LNCaP clone FGC (cell line): Measurements from ENCODE around the gene NCEH1.
A peak's percentile ranks its signal among the peaks of the same experiment; 100 is the strongest.
"Not testable (repeated sequence)": the region's sequence is repeated elsewhere in the genome, so short reads cannot be mapped to it uniquely, and the experiment has no call there.

Source experiments
- DNase-seq: peaks from one replicate; pipeline ENCODE4 v3.0.0-alpha.2; 2011; ENCODE audit warnings: low read depth
- H3K4me3 ChIP-seq: 2 replicates; pipeline ENCODE4 v1.5.1; 2011; ENCODE audit warnings: mild to moderate bottlenecking, low read depth, low read length, control low read depth
- TF ChIP-seq, protein P1 (sequence below): IDR thresholded peaks from 2 replicates; pipeline ENCODE4 v1.5.1; 2012; ENCODE audit warnings: mild to moderate bottlenecking; ENCODE audit not compliant: control insufficient read depth, insufficient read depth; ENCODE audit errors: extremely low read depth

NCEH1 gene, protein sequence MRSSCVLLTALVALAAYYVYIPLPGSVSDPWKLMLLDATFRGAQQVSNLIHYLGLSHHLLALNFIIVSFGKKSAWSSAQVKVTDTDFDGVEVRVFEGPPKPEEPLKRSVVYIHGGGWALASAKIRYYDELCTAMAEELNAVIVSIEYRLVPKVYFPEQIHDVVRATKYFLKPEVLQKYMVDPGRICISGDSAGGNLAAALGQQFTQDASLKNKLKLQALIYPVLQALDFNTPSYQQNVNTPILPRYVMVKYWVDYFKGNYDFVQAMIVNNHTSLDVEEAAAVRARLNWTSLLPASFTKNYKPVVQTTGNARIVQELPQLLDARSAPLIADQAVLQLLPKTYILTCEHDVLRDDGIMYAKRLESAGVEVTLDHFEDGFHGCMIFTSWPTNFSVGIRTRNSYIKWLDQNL

DNA sequence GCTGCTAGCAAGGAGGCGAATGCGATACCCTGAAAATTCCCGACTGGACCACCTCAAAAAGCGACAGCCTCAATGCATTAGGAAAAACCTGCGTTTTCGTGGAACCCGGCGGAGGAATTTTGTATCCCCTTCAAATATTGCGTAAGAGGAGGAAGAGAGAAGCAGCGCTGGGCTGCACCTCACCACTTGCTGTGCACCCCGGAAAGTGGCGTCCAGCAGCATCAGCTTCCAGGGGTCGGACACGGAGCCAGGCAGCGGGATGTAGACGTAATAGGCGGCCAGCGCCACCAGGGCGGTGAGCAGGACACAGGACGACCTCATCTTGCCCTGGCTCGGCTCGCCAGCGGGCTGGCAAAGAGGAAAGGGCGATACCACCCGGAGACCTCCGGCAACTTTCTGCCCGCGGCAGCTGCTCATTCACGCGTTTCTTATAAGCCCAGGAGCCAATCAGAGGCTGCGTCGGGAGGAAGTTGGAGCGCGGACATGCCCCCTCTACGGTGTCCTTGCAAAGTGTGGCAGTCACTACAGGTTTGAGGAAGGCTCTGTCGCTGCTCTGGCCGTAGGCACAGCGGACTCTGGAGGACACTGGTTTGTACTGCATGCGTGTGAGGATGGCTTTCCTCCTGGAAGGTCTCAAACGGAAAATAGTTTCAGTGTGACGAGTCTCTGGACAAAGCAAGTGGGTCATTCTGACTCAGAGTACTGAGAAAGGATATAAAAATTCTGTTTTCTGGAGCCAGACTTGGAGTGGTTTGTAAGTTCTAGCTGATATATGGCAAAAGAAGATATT is at the start of gene NCEH1:
Gene NCEH1, minus strand, starts transcription at position 404 of the 790 bp plus-strand sequence. Its CDS starts 83 bp downstream, at position 321.
- TF ChIP-seq, protein P1, sequence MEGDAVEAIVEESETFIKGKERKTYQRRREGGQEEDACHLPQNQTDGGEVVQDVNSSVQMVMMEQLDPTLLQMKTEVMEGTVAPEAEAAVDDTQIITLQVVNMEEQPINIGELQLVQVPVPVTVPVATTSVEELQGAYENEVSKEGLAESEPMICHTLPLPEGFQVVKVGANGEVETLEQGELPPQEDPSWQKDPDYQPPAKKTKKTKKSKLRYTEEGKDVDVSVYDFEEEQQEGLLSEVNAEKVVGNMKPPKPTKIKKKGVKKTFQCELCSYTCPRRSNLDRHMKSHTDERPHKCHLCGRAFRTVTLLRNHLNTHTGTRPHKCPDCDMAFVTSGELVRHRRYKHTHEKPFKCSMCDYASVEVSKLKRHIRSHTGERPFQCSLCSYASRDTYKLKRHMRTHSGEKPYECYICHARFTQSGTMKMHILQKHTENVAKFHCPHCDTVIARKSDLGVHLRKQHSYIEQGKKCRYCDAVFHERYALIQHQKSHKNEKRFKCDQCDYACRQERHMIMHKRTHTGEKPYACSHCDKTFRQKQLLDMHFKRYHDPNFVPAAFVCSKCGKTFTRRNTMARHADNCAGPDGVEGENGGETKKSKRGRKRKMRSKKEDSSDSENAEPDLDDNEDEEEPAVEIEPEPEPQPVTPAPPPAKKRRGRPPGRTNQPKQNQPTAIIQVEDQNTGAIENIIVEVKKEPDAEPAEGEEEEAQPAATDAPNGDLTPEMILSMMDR: peak; percentile 98
- DNase-seq: peak; percentile 86
- H3K4me3 ChIP-seq: peak within 1 kb of the TSS; percentile 71

DNA sequence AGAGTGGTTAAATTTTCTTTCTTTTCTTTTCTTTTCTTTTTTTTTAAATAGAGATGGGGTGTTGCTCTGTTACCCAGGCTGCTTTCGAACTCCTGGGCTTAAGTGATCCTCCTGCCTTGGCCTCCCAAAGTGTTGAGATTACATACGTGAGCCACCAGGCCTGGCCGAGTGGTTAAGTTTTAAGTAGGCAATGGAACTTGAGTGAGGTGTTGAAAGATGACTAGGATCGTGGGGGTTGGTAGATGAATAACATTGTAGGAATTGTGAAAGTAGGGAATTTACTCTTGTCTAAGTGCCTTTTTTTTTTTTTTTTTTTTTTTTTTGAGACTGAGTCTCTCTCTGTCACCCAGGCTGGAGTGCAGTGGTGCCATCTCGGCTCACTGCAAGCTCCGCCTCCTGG is 49.5 kb upstream of the NCEH1 start:
- not testable (repeated sequence) for DNase-seq, H3K4me3 ChIP-seq

DNA sequence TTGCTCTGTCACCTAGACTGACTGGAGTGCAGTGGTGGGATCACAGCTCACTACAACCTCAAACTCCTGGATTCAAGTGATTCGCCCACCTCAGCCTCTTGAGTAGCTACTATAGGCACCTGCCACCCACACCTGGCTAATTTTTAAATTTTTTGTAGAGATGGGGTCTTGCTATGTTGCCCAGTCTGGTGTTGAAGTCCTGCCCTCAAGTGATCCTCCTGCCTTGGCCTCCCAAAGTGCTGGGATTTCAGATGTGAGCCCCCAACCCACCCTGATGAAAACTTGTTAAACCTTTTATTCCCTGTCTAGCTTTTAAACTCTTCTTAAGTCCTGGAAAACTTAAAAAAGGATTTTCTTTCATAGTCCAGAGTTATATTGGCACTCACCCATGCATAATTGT is 42.3 kb upstream of the NCEH1 start:
- H3K4me3 ChIP-seq: no peak overlapping the region
- DNase-seq: no peak
- TF ChIP-seq, protein P1: no peak

DNA sequence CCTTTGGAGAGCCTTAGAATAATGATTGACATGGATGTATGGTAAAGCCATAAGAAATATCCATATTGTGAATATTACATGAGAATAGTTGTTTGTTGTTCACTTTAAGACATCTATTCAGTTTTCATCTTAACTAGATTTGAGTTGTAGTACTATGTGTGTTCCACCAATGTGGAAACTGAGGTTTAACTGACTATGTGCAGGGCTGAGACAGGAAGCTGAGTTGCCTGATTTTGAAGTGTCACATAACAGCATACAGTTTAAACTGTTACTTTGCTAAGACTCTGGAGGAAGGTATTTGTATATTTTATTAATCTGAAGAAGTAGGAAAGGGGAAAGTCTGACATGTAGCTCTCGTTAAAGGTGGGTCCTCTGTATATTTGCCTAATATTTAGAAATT is 41.8 kb upstream of the NCEH1 start:
- H3K4me3 ChIP-seq: no peak overlapping the region
- TF ChIP-seq, protein P1: no peak
- DNase-seq: no peak

DNA sequence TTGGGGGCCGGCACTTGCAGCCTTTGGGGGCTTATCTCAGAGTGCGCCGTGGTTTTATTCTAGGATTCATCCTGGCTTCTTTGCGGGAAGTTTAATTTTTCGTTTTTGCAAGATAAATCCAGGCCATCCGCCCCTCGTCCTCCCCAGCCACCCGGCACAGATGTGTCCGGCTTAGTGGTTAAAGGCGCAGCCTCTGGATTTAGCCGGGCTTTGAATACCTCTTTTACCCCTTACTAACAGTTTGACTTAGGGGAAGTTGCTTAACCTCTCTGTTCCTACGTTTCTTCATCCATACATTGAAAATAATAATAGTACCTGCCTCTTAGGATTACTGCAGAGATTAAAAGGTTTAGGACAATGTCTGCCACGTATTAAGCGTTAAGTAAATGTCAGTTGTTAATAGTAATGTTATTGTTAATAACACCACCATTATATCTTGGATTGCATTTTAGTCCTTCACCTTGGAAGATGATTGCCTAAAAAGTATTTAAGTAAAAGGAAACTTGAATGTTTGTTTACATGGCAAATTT is 40.4 kb upstream of the NCEH1 start:
- DNase-seq: no peak
- TF ChIP-seq, protein P1: no peak
- H3K4me3 ChIP-seq: peak overlapping the region; percentile 93

DNA sequence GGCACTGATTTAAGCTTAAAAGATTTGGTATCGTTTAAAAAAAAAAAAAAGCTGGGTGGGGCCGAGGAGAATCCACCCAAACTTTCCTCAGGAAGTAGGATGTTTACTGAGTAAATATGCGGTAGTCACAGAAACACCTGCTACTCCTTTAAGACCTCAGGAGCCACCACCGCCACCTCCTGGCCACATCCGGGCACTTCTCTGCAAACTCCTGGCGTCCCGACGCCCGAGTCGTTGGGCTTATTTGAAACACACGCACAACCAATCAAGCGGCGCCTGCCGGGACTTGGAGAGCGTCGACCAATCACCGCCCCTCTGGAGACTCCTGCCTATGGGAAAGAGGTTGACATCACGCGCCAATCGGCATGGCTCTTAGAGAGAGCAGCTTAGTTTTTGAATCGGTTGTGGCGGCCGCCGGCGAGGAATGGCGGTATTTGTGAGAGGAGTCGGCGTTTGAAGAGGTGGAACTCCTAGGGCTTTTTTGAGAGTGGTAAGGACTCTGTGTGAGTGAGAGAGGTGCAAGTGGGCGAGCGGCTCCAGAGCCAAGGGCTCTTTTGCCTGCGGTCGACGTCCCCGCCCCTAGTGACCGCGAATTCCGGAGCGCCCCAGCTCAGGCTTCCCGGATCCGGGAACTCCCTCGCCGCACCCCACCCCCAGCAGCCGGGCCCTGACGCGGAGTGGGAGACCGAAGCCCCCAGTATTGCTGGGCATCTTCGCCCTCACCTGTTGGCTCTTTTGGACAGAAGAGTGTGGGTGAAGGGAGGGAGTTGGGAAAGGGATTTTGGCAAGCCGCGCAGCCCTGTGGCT is 39.7 kb upstream of the NCEH1 start, which contains the start of gene ECT2:
Gene ECT2, plus strand, starts transcription at position 359 of the 807 bp plus-strand sequence. CDS start 3,805 bp downstream, outside the sequence.
- peak; percentile 100 for DNase-seq
- TF ChIP-seq, protein P1: peak; percentile 76
- H3K4me3 ChIP-seq: peak within 1 kb of the TSS; percentile 93

DNA sequence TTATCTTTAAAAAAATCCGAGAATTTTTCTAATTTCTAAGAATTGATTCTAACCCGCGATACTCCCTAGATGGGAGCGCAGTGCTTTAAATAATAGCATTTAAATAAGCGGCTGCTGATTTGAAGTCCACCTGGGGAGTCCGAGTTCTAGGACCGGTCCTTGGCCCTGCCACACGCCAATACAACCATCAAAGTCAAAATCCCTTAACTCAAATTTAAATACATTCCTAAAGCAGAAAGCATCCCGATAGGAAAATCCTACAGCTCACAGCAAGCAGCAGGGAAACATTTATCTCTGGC is 39.2 kb upstream of the NCEH1 start:
- DNase-seq: no peak
- H3K4me3 ChIP-seq: peak overlapping the region; percentile 93
- TF ChIP-seq, protein P1: no peak
